Activated CD4-positive, alpha-beta T cell treated with anti-CD3 and anti-CD28 coated beads, Interleukin-10, Interleukin-2, amounts not matched to agents 100 ng/mL and 50 ng/mL, durations not matched to agents 16 hours and 8 hours (primary cell): ENCODE measurements around the gene STK38.
"Not testable (repeated sequence)": the region's sequence is repeated elsewhere in the genome, so short reads cannot be mapped to it uniquely, and the experiment has no call there.

Source experiments
- DNase-seq: peaks from one replicate; pipeline ENCODE4 v3.0.0-alpha.2; 2020

Gene STK38

GRCh38 chr6:36479256-36479655 is 68.0 kb downstream of the STK38 start:
- no peak for DNase-seq

GRCh38 chr6:36478051-36478526 is 69.2 kb downstream of the STK38 start:
- no peak for DNase-seq

- DNase-seq, result no peak
Measured at GRCh38 chr6:36469946-36470345, 77.3 kb downstream of the STK38 start.

GRCh38 chr6:36469148-36469661 is 78.1 kb downstream of the STK38 start:
- no peak for DNase-seq

- DNase-seq, result no peak
Measured at GRCh38 chr6:36467625-36468024, 79.7 kb downstream of the STK38 start.

- no peak for DNase-seq
Measured at GRCh38 chr6:36464233-36464632, 83.0 kb downstream of the STK38 start.

- no peak for DNase-seq
Measured at GRCh38 chr6:36463676-36464075, 83.6 kb downstream of the STK38 start.

GRCh38 chr6:36461646-36462045 is 85.6 kb downstream of the STK38 start:
- no peak for DNase-seq

GRCh38 chr6:36460916-36461315 is 86.4 kb downstream of the STK38 start:
- DNase-seq, result no peak

- no peak for DNase-seq
Measured at GRCh38 chr6:36459501-36459900, 87.8 kb downstream of the STK38 start.

- DNase-seq, result no peak
Measured at GRCh38 chr6:36455486-36456027, 91.7 kb downstream of the STK38 start.

GRCh38 chr6:36452897-36453296 is 94.4 kb downstream of the STK38 start:
- not testable (repeated sequence) for DNase-seq

GRCh38 chr6:36449173-36449572 is 98.1 kb downstream of the STK38 start:
- not testable (repeated sequence) for DNase-seq

GRCh38 chr6:36445621-36446020 is 101.7 kb downstream of the STK38 start:
- DNase-seq, result no peak

GRCh38 chr6:36444470-36444869 is 102.8 kb downstream of the STK38 start:
- DNase-seq, result no peak
